GM12891 (cell line): Measurements from ENCODE around the gene ZMIZ1.

Experiments used
- DNase-seq: peaks from one replicate; pipeline ENCODE4 v3.0.0; 2011; ENCODE audit warnings: low spot score; ENCODE audit not compliant: insufficient read length
- FAIRE-seq: peaks from 2 replicates; lab custom pipeline; 2011; peaks lifted over from hg19 to GRCh38; lab: Jason Lieb, UNC
- PAX5 ChIP-seq: IDR thresholded peaks from 2 replicates; pipeline ENCODE4 v1.6.1; 2011; ENCODE audit warnings: low read length, moderate library complexity, mild to moderate bottlenecking; ENCODE audit not compliant: insufficient read depth, severe bottlenecking
- POLR2A ChIP-seq: IDR thresholded peaks from 2 replicates; pipeline ENCODE4 v1.6.1; 2011; ENCODE audit warnings: low read depth, low read length, control low read depth
- POLR2AphosphoS5 ChIP-seq: IDR thresholded peaks from 2 replicates; pipeline ENCODE4 v1.6.1; 2011; ENCODE audit warnings: low read depth, low read length, control low read depth
- POU2F2 ChIP-seq: IDR thresholded peaks from 2 replicates; pipeline ENCODE4 v1.6.1; 2011; ENCODE audit warnings: low read depth, mild to moderate bottlenecking, control low read depth, low read length, moderate library complexity
- SPI1 ChIP-seq: IDR thresholded peaks from 2 replicates; pipeline ENCODE4 v1.6.1; 2011; ENCODE audit warnings: low read depth, low read length, control low read depth
- TAF1 ChIP-seq: IDR thresholded peaks from 2 replicates; pipeline ENCODE4 v1.6.1; 2011; ENCODE audit warnings: low read depth, low read length, control low read depth

Gene ZMIZ1

DNA sequence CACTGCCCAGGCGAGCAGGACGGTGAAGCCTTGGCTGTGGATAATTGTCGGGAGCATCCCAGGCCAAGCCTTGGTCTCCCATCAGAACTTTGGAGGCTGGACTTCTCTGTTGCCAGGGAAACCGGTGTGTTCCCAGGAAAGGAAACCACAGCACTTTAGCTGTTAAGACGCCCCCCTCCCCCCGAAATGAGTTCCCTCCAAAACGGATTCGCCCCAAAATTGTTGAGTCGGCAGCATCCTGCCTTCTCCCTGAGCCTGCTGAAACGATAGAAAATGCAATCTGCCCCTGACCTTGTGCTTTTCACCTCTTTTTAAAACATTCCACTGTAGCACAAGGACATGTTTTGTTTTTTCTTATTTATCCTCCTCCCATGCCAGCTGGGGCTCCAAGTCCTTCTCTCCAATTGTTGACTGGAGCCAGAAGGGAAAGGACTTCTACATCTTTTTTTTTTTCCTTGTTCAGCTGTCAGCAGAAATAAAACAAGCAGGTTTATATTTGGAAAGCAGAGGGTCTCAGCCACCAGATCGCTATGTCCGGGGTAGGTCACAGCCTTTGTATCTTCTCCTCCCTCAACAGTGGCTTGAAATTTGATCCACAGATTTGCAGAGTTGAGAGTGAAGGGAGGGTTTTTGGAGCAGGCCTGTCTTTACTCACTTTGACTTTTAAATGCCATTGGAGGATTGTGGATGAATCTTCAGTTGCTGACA lies 116.5 kb downstream of the ZMIZ1 start:
- no peak for FAIRE-seq
- DNase-seq: no peak
- TF ChIP-seq PAX5: no peak

DNA sequence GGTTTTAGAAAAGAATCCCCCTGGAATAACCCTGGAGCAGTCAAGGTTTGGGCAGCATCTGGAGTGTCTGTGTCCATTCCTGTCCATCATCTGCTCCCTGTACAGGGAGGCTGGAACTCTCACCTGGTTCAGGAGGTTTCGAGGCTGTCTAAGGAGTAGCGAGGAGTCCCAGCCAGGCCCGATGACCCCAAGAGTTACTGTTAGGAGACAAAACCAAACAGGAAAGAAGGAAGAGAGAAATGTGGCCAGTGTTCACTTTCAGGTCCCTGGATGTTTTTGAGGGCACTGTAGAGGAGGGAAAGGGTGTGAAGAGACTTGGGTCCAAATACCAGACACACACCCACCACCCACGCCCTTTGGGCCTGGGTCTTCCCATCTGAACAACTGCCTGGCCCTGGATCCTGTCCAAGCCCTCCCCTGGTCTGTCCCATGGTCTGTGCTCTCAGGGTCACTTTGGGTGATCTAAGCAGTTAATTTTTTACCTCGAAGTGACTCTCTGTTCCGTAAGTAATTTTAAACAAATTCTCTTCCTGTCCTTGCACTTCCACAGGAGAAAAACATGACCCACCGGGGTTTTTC lies 117.1 kb downstream of the ZMIZ1 start:
- FAIRE-seq (no peak), DNase-seq (no peak)
- TF ChIP-seq POU2F2: no peak
- TF ChIP-seq TAF1: no peak

DNA sequence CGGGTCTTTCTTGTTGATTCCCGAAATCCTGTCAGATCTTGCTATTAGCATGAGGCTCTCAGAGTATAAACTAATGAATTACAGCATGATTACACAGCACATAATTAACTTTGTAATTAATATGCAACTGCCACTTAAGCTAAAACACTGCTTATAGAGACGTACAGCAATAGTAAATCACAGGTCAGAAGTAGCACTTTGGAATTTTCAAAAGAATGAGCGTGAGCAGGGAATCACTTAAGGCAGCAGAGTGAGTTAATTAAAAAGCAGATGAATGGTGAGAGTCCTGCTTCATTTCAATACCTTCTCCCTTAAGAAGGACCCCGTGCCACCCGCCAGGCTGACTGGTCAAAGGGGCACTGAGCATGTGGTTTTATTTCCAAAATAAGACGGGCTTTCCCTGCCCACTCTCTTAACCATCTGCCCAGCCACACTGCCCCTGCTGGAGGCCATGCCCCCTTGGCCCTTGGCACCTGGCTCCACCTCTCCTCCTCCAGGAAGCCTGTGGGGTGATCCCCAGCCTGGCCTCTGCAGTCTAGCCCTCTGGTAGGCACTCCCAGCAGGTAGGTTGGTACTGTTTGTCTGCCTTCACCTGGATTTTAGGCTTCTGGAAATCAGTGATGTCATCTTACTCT lies 117.8 kb downstream of the ZMIZ1 start:
- FAIRE-seq: no peak
- no peak for DNase-seq
- TF ChIP-seq POLR2AphosphoS5 (no peak), POU2F2 (no peak), PAX5 (no peak), TAF1 (no peak), POLR2A (no peak), SPI1 (no peak)

DNA sequence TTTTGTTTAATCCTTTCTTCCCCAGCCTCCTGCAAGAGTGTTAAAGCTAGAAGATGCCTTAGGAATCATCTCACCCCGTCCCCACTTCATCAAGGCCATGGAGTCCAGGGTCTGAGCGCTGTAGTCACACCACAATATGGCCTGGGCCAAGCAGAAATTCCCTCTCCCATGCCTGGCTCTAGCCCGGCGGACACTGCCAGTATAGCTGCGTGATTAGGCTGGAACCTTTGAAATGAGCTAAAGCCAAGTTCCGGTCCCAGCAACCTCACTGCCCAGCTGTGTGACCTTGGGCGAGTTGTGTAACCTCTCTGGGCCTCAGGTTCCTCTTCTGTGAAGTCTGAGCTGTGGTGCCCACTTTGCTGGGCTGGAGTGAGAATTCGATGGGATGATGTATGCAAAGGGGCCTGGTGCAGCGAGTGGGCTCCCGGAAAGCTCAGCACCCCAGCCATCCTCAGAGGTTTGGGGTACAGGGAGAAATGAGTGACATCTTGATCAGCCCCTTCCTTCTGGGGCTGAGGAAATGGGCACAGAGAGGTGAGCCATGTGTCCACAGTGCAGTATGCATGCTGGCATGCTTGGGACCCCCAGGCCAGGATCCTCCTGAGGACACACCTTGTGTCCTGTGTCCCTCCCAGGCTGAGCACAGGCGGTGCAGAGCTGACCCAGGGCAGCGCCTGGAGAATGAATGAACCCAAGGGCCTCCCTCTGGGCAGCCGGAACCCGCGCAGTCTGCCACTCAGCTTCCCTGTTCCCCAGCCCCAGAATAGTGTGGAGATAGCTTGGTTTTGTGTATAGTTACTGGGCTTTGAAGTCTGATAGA lies 118.6 kb downstream of the ZMIZ1 start:
- DNase-seq (no peak), FAIRE-seq (no peak)
- TF ChIP-seq TAF1 (no peak), POU2F2 (no peak), PAX5 (no peak), SPI1 (no peak), POLR2A (no peak), POLR2AphosphoS5 (no peak)

DNA sequence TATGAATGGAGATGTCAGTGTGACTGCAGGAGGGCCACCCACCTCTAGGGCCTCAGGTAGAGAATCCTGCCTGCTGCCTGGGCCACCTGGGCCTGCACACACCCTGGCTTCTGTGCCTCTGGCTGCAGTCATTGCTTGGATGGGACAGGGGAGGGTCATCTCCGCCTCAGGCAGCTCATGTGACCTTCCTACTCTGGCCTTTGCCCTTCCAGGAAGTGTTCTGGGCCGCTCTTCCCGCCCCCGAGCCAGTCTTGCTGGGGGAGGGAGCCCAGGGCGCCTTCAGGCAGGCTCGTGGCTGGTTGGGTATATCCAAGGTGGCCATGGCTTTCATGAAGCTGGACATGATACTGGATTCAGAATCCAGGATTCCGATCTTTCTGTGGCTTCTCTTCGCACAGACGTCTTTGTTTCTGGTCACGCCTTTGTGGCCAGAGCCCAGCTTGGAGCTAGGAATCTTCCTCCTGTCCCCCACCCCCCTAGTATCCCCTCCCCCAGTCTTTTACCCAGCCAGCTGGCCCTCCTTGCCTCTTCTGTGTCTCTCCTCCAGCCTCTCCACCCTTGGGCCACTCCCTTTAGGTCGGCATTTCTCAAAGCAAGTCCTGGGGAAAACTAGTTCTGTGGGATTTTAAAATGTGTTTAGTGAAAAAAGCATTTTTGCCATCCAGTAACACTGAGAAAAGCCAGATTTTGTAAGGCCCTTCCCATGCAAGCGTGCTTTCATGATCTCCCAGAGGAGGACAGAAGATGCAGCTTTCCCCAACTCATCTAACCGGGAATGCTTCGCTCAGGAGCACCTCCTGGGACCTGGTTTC lies 119.6 kb downstream of the ZMIZ1 start:
- DNase-seq: no peak
- no peak for FAIRE-seq
- TF ChIP-seq SPI1: no peak

DNA sequence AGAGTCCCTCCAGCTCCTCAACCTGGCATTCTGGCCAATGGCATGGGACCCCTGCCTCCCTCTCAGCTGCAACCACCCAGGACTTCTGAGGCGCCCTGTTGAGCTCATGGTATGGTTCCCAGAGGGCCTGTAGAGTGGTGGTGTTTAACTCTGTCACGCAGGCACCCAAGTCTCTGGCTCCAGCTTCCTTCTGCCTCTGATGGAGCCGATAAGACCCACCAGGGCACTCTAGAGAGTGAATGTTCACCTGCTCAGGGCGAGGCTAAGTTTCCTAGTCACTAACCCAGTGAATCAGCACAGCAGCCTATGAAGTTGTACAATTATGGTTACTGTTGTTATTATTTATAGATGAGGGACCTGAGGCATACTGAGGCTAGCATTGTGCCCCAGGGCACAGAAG lies 120.4 kb downstream of the ZMIZ1 start:
- FAIRE-seq (no peak), DNase-seq (no peak)
- TF ChIP-seq POLR2A: no peak

DNA sequence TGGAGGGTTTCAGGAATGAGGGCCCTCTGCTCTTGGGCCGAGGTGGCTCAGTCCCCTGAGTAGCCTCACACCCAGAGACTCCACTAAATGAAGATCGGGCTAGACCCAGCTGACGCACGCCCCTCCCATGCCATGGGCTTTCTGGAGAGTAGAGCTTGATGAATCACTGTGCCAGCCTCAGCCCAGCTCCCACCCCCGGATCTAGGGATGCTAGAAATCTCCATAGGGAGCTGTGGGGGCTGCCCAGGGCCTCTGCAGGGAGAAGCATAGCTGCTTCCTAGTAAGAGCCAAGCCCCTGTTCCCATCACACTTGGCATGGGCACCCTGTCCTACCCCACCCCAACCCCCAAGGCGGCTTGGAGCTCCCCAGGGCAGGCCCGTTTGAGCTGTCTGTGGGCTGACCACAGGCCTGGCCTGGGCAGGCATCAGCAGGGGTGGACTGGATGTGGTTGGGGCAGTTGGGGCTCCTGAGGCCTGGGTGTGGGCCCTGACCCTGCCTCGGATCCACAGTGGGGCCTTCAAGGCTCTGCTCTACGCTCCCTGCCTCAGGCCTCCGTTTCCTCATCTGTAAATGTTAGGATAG lies 121.2 kb downstream of the ZMIZ1 start:
- no peak for TF ChIP-seq TAF1
- TF ChIP-seq SPI1: no peak
- TF ChIP-seq POLR2AphosphoS5: no peak
- no peak for TF ChIP-seq POU2F2
- TF ChIP-seq POLR2A: no peak
- TF ChIP-seq PAX5: no peak
- DNase-seq: no peak
- no peak for FAIRE-seq

DNA sequence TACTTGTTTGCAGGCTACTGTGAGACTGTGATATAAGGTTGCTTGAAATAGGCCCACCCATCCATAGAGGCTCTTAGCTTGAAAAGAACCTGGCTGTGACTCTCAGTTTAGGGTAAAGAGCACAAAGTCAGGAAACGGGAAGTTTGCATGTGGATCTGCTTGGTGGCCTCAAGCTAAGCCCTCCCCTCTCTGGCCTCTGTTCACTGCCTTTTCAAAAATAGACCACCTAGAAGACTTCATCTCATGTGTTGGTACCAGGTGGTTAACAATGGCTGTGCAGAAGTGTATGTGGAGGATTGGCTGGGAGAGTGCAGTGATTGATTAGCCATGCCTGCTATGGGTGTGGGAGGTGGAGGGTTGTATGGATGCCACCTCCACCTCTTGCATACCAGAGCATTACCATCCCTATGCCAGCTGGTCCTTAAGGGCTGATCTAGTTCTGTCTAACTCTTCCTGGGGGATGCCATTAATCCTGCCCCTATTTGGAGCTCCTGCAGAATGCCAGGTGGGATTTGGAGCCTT lies 122.0 kb downstream of the ZMIZ1 start:
- DNase-seq (no peak), FAIRE-seq (no peak)
- TF ChIP-seq POLR2AphosphoS5 (no peak), SPI1 (no peak), POLR2A (no peak), TAF1 (no peak), PAX5 (no peak), POU2F2 (no peak)

DNA sequence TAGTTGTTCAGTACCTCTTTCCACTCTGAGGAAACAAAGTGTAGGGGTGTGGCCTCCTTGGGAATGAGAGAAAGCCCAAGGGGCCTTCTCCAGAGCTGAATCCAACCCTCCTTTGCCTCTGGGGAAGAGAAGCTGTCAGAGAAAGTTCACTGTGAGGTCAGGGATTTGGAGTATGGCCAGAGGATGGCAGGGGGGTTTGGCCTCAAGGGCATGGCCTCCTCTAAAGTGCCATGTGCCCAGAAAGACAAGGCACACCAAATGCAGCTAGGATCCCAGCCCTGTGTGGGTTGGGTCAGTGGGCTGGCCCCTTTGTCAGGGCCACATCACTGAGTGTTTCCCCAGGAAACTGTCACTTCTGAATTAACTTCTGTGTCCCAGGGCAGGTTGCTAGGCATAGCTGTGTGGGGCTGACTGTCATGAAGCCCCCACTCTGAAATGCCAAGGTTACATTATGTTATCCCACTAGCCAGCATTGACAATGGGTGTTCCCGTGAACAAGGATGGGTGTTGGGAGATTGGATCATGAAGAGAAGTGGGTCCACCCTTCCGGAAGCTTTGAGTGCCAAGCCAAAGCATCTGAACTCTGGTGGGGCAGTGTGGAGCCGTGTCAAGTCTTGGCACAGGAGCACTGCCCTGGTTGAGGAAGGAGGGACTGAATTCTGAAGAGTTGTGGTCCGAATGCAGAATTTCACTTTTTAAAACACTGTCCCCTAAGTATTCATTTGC lies 123.3 kb downstream of the ZMIZ1 start:
- FAIRE-seq: no peak
- no peak for DNase-seq
- TF ChIP-seq PAX5: no peak
- no peak for TF ChIP-seq POU2F2
- no peak for TF ChIP-seq POLR2AphosphoS5
- no peak for TF ChIP-seq POLR2A
- TF ChIP-seq SPI1: no peak
